ENCODE results near the gene RORC.
A peak's percentile ranks its signal among the peaks of the same experiment; 100 is the strongest.
"Not testable (repeated sequence)": the region's sequence is repeated elsewhere in the genome, so short reads cannot be mapped to it uniquely, and the experiment has no call there.

The RORC gene

GRCh38 chr1:151831605-151832004 lies at the start of gene RORC:
TSS of gene RORC (minus strand) at chr1:151831802. CDS start at chr1:151831764, 38 bp downstream.
- DNase-seq = no peak

- DNase-seq = no peak
Observed at GRCh38 chr1:151875419-151876097, 44.0 kb upstream of the RORC start.

DNA sequence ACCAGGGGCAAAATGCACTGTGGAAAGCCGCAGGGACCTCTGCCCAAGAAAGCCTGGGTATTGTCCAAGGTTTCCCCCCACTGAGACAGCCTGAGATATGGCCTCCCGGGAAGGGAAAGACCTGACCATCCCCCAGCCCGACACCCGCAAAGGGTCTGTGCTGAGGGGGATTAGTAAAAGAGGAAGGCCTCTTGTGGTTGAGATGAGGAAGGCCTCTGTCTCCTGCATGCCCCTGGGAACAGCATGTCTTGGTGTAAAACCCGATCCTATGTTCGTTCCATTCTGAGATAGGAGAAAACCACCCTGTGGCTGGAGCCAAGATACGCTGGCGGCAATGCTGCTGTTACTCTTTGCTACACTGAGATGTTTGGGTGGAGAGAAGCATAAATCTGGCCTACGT lies 41.2 kb upstream of the RORC start:
- DNase-seq = not testable (repeated sequence)

DNA sequence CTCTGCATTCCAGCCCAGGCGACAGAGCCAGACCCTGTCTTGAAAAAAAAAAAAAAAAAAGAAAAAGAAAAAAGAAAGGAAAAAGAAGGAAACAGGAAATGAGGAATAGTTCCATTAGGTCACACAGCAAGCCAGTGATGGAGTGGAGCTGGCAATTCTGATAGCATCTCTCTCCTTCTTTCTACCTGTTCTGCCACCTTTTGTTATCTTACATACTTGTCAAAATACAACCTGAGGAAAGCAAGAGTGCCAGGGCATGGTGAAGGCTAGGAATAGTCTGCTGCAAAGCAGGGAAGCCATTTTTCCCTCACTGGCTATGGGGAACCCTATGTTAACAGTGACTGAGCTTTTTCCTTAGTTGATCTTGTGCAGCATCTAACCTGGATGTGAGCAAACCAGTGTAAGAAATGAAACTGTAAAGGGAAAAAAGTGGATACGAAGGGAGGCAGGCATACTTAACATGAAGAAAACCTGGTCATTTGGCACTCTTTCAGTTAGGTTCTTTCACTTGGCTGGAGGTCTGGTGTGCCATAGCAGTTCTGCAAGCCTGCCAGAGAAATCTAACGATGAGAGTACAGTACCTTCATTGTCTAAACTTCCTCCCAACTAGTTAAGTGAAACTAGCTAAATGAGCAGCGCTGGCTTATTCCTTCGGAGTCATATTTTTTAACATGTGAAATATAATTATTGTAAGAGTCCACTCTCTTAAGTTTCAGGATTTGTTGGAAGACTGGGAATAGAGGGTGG lies 39.9 kb upstream of the RORC start:
- no peak for DNase-seq

DNA sequence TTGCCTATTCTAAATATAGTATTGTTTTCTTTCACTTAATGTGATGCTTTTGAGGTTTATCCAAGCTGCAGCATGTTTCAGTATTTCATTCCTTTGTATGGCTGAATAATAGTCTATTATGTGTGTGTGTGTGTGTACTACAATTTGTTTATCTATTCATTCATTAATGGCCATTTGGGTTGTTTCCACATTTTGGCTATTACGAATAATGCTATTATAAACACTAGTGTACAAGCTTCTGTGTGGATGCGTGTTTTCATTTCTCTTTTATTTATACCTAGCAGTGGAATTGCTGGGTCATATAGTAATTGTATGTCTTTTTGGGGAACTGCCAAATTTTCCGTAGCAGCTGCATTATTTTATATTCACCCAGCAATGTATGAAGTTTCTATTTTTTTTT lies 36.9 kb upstream of the RORC start:
- DNase-seq = no peak

DNA sequence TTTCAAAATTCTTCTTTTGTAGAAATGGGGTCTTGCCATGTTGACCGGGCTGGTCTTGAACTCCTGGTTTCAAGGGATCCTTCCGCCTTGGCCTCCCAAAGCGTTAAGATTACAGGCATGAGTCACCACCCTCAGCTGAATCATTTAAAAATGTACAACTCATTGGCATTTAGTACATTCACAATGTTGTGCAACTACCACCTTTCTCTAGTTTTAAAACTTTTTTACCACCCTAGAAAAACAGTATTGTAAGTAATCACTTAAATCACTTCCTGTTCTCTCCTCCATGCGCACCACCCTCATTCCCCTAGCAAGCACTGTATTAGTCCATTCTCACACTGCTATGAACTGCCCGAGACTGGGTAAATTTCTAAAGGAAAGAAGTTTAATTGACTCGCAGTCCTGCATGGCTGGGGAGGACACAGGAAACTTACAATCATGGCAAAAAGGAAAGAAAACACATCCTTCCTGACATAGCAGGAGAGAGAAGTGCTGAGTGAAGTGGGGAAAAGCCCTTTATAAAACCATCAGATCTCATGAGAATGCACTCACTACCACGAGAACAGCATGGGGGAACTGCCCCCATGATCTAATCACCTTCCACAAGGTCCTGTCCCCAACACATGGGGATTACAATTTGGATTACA lies 36.3 kb upstream of the RORC start:
- DNase-seq = peak; percentile 64

GRCh38 chr1:151867321-151867720 lies 35.7 kb upstream of the RORC start:
- DNase-seq = no peak

- no peak for DNase-seq
Observed at GRCh38 chr1:151864411-151864810, 32.8 kb upstream of the RORC start.

GRCh38 chr1:151862604-151863003 lies 31.0 kb upstream of the RORC start:
- DNase-seq = no peak

DNA sequence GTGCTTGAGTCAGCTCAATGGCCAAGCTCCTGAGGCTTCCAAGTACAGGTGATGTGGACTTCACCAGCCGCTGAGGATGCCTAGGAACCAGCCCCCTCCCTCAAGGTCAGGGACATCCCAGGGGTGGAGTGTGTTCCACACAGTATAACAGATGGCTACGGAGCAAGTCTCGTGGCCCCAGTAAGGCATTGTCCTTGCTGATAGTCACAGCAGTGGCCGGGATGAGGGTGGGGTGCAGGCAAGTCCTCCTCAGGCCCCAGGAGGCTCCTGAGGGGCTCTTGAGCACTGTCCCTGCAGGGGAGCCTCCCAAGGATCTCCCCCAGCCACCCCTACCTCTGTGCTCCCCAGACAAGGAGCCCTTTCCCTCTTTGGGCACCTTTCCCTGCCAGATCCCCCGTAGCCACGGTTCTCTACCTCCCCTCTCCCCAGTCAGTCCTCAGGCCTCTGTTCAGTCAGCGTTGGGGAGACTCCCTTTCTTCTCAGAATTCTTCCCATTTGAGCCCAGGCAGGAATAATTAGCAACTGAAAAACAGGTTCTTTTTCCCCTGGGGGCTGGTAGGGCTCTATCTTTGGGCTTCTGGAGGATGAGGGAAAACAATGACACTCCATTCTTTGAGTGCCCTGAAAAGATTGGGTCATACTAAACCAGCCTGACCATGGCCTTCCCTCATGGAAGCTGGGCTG lies 29.0 kb upstream of the RORC start:
- DNase-seq = no peak

- DNase-seq = no peak
Observed at GRCh38 chr1:151859891-151860293, 28.3 kb upstream of the RORC start.

GRCh38 chr1:151858886-151859665 lies 27.5 kb upstream of the RORC start:
- DNase-seq = no peak

- no peak for DNase-seq
Observed at GRCh38 chr1:151858030-151858746, 26.6 kb upstream of the RORC start.

GRCh38 chr1:151855933-151856332 lies 24.3 kb upstream of the RORC start:
- no peak for DNase-seq

DNA sequence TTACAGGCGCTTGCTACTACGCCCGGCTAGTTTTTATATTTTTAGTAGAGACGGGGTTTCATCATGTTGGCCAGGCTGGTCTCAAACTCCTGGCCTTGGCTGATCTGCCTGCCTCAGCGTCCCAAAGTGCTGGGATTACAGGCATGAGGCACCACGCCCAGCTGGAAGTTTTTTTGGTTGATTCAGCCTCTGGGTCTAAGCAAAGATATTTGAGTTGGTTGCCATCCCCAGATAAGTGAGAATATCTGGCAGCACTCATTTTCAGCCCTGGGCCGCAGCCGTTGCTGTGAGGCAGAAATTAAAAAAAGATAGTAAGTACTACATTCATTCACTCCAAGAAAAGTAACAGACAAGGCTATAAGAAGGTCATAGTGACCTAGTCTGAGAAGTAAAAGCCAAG lies 23.9 kb upstream of the RORC start:
- not testable (repeated sequence) for DNase-seq

GRCh38 chr1:151854658-151855057 lies 23.1 kb upstream of the RORC start:
- no peak for DNase-seq

- DNase-seq = no peak
Observed at GRCh38 chr1:151853411-151853943, 21.9 kb upstream of the RORC start, which contains the start of gene THEM5. TSS of gene THEM5 (minus strand) at chr1:151853712. CDS start at chr1:151853565, 147 bp downstream.

DNA sequence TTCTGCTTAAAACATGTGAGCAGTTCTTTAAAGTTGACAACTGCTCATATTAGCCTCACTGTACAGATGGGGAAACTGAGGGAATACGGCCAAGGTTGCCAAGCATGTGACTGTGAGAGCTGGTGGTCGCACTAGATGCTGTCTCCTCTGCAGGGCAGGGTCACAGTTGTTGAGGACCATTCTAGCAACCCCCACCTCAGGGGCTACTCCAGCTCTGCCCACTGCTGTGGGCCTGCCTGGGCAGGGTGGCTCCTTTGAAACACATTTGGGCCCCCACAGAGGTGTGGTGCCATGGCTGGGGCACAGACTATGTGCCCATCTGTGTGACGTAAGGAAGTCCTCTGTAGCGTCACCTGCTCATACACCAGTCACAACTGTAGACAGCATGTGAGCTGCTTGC lies 21.1 kb upstream of the RORC start:
- no peak for DNase-seq

DNA sequence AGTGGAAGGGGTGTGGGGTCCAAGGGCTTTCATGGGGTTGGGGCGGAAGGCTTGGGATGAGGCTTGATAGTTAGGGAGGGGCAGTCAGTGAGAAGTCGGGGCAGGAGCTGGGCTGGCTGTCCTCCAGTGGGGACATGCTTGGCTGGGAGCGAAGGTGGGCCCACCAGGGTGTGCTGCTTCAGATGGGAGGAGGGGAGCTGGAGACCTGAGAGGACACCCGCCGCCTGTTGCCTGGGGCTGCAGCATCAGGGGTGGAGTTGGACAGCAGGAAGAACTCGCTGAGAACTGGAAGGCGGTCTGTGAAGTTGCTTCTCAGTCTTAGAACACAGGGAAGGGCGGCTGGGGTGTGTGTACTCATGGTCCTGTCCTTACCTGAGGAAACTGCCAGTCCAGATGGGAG lies 20.3 kb upstream of the RORC start:
- DNase-seq = no peak

- no peak for DNase-seq
Observed at GRCh38 chr1:151849871-151850270, 18.3 kb upstream of the RORC start.

DNA sequence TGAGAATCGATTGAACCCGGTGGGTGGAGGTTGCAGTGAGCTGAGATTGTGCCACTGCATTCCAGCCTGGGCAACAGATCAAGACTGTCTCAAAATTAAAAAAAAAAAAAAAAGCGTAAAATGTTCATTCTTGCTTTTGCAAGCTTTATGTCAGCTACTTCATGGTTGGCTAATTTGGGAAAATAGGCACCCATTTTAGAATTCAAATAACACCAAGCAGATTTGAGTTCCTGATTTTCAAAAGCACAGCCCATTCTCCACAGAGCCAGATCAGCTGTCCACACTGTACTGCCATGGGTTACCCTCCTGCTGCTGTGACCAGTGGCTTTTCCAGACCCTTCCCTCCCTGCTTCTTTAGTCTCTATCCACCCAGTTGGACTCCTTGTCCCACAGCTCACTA lies 17.5 kb upstream of the RORC start:
- no peak for DNase-seq
